GM12872 (cell line): ENCODE measurements around the gene IDUA.

Source experiments
- TF ChIP-seq, protein P1 (sequence below): IDR thresholded peaks from 3 replicates; pipeline ENCODE4 v1.5.1; 2011; ENCODE audit warnings: low read depth, mild to moderate bottlenecking, low read length, moderate library complexity; ENCODE audit not compliant: insufficient read depth

IDUA gene

DNA sequence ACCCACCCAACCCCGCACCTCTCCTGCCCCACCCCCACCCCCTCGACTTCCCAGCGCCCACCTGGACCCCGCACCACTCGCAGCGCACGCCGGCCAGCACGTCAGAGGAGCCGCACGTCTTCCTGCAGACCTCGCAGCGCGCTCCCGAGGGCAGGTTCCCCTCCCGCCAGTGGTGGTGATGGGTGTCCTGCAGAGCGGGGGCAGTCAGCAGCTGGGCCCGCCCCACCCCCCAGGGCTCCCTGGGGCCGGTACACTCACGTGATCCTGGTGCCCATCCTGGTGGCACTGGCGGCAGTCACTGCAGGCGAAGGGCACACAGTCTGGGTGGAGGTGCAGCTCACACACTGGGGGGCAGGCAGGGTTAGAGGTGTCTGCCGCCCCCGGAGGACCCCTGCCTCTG, 18.6 kb upstream of the IDUA start:
- TF ChIP-seq, protein P1, sequence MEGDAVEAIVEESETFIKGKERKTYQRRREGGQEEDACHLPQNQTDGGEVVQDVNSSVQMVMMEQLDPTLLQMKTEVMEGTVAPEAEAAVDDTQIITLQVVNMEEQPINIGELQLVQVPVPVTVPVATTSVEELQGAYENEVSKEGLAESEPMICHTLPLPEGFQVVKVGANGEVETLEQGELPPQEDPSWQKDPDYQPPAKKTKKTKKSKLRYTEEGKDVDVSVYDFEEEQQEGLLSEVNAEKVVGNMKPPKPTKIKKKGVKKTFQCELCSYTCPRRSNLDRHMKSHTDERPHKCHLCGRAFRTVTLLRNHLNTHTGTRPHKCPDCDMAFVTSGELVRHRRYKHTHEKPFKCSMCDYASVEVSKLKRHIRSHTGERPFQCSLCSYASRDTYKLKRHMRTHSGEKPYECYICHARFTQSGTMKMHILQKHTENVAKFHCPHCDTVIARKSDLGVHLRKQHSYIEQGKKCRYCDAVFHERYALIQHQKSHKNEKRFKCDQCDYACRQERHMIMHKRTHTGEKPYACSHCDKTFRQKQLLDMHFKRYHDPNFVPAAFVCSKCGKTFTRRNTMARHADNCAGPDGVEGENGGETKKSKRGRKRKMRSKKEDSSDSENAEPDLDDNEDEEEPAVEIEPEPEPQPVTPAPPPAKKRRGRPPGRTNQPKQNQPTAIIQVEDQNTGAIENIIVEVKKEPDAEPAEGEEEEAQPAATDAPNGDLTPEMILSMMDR = no peak

DNA sequence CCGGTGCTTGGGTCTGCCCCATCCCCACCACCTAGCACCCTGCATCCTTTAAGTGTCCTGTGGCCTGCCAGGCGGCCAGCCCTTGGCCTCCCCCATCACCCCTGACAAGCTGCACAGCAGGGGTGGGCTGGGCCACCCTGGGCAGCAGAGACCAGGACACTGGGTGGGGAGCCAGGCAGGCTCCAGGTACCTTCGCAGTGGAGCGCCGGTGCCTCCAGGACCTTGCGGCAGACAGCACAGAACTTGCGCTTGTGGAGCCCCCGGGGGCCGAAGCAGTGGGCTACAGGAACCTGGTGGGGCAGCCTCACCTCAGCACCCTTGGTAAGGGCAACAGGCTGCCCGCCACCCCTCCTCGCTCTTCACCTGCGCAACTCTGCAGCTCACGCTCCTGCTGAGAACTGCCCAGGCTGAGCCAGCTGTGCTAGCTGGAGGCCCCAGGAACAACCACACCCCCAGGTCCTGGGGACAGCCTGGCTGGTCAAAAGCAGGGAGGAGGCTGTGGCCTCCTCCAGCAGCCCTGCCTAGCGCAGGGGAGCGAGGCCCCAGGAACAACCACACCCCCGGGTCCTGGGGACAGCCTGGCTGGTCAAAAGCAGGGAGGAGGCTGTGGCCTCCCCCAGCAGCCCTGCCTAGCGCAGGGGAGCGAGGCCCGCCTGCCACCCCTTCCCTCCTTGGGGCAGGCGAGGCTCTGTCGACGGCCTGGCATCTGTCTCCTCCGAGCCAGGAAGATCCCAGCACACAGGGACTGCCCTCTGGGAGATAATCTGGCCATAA, 18.0 kb upstream of the IDUA start:
- TF ChIP-seq, protein P1 = no peak

DNA sequence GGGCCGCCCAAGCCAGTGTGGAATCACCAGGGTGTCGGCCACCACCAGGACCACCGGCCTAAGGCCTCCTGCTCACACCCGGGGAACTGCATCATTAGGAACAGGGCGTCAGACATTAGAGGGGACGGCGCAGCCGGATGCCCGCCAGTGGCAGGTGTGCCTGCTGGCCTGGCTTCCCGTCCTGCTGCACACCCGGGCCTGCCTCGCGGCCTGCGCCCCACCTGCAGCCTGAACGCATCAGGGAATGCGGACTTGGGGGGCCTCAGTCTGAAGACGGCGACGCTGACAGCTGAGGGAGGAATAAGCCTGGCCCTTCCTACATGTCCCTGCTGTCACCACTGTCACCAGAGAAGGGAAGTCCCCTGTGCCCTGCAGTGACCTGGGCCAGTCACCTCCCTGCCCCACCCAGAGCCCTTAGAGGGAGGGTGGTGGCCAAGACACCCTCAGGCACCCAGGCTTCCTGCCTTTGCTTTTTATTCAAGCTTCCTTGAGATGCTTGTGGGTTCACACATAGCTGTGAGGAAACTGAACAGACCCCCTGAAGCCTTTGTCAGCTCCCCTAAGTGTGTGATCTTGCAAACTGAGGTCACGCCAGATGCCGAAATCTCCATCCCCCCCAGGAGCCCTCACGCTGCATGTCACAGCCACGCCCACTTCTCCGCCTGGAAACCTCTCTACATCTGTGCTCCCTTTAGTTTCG, 16.6 kb upstream of the IDUA start:
- TF ChIP-seq, protein P1 = no peak

DNA sequence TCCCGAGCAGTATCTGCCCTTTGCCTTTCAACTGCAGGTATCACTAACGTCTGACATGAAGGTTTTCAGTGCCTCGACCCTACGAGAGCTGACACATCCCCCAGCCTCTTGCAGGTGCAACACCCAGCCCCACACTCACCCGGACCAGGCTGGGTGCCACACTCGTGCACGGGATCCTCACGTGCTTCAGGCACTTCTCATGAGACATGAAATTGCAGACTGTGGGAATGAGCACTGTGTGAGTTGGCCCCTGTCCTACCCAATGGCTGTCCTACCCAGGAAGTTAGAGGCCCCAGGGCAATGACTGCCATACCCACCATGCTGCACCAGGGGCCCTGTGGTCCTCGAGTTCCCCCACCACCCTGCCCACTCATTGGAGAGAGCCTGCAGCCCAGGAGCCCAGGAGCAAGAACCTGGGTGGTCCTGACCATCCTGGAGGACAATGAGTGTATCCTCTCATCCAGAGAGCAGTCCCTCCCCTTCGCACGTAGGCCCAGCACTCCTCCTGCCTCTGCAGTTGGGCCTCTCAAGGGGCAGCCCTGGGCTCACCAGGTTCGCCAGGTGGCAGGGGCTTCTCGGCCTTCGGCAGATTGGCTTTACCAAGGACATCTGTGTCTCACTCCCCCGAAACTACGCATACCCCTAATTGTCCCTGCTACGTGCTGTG, 15.9 kb upstream of the IDUA start:
- TF ChIP-seq, protein P1 = no peak

DNA sequence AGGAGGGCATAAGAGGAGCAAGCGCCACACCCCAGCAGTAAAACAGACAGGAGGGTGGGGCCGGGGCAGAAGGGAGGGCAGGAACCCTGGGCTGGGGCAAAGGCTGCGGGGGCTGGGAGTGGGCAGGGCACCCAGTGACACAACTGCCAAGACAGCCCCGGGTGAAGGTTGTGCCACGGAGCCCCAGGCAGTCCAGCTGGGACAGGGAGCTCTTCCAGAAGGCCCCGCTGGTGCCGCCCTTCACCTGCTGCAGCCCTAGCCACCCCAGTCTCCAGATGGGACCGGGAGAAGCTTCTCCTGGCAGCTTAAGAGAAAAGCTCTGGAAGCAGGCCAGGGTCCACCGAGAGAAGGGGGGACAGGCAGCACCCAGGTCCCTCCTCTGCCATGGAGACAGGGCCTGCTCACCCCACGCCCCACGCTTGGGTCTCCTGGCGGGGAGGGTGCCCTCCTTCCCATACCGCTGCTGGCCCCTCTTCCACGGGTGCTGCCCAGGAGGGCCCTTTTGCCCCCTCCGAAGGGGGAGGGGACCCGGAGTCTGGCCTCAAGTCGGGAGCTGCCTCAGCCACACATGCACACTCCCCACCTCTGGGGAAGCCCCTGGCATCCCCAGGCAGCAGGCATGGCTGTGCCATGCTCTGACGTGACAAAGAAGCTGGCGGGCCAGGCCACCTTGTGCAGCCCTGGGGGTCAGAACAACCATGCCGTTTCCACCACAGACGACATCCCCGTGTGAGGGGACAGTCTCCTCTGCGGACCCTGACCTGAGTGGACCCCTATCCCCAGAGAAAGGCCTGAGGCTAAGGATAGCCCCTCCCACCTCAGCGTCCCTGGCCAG, 15.0 kb upstream of the IDUA start:
- TF ChIP-seq, protein P1 = no peak

DNA sequence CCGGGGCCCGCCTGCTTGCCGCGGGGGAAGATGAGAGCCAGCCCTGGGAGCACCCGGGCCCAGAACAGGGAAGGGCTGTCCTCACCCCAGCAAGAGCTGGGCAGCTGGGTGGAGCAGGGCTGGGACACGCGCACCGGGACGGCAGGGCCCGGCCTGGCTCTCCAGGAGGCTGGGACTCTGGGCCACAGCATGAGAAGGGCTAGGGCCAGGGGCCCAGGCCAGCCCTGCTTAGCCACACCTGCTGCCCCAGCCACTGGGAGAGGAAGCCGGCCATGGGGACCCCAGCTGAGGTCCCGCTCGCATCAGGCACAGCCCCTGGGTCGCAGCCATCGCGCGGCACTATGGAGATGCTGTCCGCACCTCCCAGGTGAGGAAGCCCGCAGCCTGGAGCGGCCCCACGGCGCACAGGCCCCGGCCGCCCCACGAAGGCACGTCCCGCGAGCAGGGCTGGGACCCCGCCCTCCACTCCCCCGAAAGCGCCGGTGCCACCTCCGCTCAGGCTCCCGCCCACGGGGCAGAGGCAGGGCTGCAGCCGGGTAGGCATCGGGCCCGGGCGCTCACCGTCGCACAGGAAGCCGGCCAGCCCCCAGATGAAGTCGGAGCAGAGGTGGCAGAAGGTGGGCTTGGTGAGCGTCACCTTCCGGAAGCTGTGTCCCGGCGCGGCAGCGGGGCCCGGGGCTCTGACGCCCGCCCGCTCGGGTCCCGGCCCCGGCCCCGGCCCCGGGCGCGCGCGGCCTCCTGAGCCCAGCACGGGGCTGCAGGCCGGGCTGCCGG, 14.0 kb upstream of the IDUA start:
- TF ChIP-seq, protein P1 = no peak
